CD1c-positive myeloid dendritic cell (primary cell): Measurements from ENCODE around the gene ARHGEF10L.
A peak's percentile ranks its signal among the peaks of the same experiment; 100 is the strongest.

Source experiments
- DNase-seq: peaks from one replicate; pipeline ENCODE4 v3.0.0-alpha.2; 2016; ENCODE audit errors: extremely low spot score

The ARHGEF10L gene

GRCh38 chr1:17632541-17633184, 93.2 kb downstream of the ARHGEF10L start:
- DNase-seq: no peak

GRCh38 chr1:17633654-17634053, 94.2 kb downstream of the ARHGEF10L start:
- no peak for DNase-seq

GRCh38 chr1:17635276-17635675, 95.8 kb downstream of the ARHGEF10L start:
- no peak for DNase-seq

- DNase-seq: peak; percentile 96
These were observed 96.3 kb downstream of the ARHGEF10L start for GRCh38 chr1:17635811-17636210.

GRCh38 chr1:17636612-17637011, 97.1 kb downstream of the ARHGEF10L start:
- DNase-seq: no peak

- DNase-seq: no peak
These were observed 97.6 kb downstream of the ARHGEF10L start for GRCh38 chr1:17637055-17637454.

- DNase-seq: peak; percentile 57
These were observed 100.3 kb downstream of the ARHGEF10L start for GRCh38 chr1:17639703-17640340.

- peak; percentile 63 for DNase-seq
These were observed 100.9 kb downstream of the ARHGEF10L start for GRCh38 chr1:17640393-17640792.

- no peak for DNase-seq
These were observed 101.5 kb downstream of the ARHGEF10L start for GRCh38 chr1:17640975-17641374.

- no peak for DNase-seq
These were observed 102.7 kb downstream of the ARHGEF10L start for GRCh38 chr1:17642169-17642568.

- no peak for DNase-seq
These were observed 103.4 kb downstream of the ARHGEF10L start for GRCh38 chr1:17642943-17643342.

GRCh38 chr1:17643861-17644703, 104.6 kb downstream of the ARHGEF10L start:
- no peak for DNase-seq

- DNase-seq: no peak
These were observed 105.8 kb downstream of the ARHGEF10L start for GRCh38 chr1:17645068-17645911.

- no peak for DNase-seq
These were observed 107.2 kb downstream of the ARHGEF10L start for GRCh38 chr1:17646444-17647280.

- no peak for DNase-seq
These were observed 109.1 kb downstream of the ARHGEF10L start for GRCh38 chr1:17648457-17649145.

GRCh38 chr1:17649371-17650106, 110.0 kb downstream of the ARHGEF10L start:
- no peak for DNase-seq

GRCh38 chr1:17653276-17653675, 113.8 kb downstream of the ARHGEF10L start:
- DNase-seq: no peak

GRCh38 chr1:17653728-17654351, 114.3 kb downstream of the ARHGEF10L start:
- DNase-seq: peak; percentile 56

- DNase-seq: no peak
These were observed 115.0 kb downstream of the ARHGEF10L start for GRCh38 chr1:17654519-17654918.
